ENCODE data around the gene CLIC4. TPM values are rescaled to one million over a fixed set of nuclear protein-coding genes. Genes with fewer than 3 reads are reported as not detected.
"Not testable (repeated sequence)": the region's sequence is repeated elsewhere in the genome, so short reads cannot be mapped to it uniquely, and the experiment has no call there.

CLIC4 gene
- total RNA-seq, result 325 TPM
- long read RNA-seq, full-length matches to known transcripts, result 564 of 620 reads
- long read RNA-seq, partial matches to known transcripts, result 47 of 620 reads
- long read RNA-seq, other reads (novel, unspliced or antisense), result 9 of 620 reads

DNA sequence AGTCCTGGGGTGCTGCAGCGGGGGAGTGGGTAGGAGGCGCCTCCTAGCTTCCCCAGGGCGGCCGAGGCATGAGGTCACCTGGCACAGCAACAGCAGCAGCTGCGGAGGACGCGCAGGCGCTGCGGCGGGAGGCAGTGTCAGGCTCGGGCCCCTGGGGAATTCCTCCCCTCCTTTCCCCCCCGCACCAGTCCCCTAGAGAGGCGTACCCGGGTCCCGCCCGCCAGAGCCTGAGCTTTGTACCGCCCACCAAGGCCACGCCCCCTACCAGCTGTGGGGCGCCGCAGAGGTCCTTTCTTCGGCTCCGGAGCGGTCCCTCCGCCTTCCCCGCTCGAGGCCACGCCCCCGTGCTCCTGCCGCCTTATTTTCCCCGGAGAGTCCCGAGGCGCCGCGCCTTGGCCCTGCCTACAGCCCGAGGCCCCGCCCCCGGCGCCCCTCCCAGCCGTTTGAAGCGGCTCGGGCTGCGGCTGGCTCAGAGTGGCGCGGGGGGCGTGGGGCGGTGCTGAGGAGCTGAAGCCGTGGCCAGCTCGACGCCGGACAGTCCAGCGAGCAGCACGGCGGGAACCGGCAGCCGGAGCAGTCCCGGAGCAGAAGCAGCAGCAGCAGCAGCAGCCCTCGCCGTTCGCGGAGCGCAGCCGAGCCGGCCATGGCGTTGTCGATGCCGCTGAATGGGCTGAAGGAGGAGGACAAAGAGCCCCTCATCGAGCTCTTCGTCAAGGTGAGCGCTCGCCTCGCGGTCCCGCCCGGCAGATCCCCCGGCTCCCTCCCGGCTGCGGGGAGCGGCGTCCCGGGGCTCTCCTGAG, at the start of gene CLIC4:
Gene CLIC4 (plus strand): TSS at position 537 of the 800 bp plus-strand sequence. CDS start 107 bp downstream, at position 644.
- intact Hi-C loops (cut with micrococcal nuclease), result loop anchor here (10.0 kb wide), 1 partner anchor 50 kb away; no protein-coding TSS in a partner anchor
- Histone ChIP-seq H3K27ac (replicated peaks) (peak within 1 kb of the TSS; percentile 98), H3K4me3 (peak within 1 kb of the TSS; percentile 98), H3K27me3 (ENCODE audit: low read depth) (no peaks in the 10 kb centered on the region), H3K9me3 (replicated peaks) (no peaks in the 10 kb centered on the region), H3K36me3 (no peaks in the 10 kb centered on the region), H3K4me1 (peaks cover 75% of the 10 kb centered on the region)
- peak; percentile 55 for TF ChIP-seq CTCF (IDR thresholded peaks at IDR 0.05; ENCODE audit: borderline replicate concordance)
- peak; percentile 100 for DNase-seq

DNA sequence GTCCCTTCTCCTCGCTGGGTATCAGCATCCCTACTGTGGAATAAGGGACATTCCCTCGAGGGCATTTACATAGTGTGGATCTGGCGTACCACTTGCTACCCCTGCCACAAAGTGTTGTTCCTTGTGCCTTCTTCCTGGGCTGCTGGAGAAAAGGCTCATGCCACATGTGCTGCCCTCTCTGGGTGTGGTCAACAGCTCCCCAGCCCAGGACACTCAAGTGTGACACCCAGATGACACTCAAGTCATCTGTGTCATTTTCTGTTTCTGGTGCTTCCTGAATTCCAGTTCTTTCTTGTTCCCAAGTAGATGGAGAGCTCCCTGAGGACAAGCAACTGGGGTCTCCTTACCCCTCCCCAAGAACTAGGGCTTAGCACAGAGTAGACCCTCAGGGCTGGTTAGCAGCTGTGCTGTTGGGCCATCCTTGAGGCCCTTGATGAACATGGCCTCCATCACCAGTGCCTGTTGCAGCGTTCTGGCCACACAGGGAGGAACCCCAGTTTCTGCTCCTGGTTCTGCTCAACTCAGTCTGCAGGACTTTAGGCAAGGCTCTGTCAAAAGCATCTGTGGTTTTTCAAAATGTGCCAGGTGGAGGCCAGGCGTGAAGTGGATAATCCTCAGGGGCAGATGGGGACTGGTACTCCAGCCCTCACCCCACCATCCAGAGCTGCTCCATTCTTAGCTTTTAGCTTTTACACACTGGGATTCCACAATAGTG, 49.0 kb upstream of the CLIC4 start:
- intact Hi-C loops (cut with micrococcal nuclease), result loop anchor here (10.0 kb wide), 1 partner anchor 49 kb away; the partner anchor contains the start of gene CLIC4
- no peak for TF ChIP-seq CTCF (IDR thresholded peaks at IDR 0.05; ENCODE audit: borderline replicate concordance)
- no peaks in the 10 kb centered on the region for H3K36me3 ChIP-seq
- DNase-seq, result no peak
- no peak overlapping the region for H3K4me3 ChIP-seq
- no peaks in the 10 kb centered on the region for H3K9me3 ChIP-seq (replicated peaks)
- H3K4me1 ChIP-seq, result peaks cover 63% of the 10 kb centered on the region
- no peaks in the 10 kb centered on the region for H3K27me3 ChIP-seq (ENCODE audit: low read depth)
- peak overlapping the region; percentile 90 for H3K27ac ChIP-seq (replicated peaks)

DNA sequence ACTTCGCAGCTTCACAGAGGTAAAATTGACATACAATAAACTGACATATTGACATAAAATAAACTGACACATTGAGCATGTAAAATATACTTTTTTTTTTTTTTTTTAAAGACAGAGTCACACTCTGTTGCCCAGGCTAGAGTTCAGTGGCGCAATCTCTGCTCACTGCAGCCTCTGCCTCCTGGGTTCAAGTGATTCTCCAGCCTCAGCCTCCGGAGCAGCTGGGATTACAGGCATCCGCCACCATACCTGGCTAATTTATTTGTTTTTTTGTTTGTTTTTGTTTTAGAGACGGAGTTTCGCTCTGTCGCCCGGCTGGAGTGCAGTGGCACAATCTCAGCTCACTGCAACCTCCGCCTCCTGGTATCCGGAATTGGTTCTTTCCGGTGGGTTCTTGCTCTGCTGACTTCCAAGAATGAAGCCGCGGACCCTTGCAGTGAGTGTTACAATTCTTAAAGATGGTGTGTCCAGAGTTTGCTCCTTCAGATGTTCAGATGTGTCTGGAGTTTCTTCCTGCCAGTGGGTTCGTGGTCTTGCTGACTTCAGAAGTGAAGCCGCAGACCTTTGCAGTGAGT, 48.4 kb upstream of the CLIC4 start:
- H3K36me3 ChIP-seq, result no peaks in the 10 kb centered on the region
- no peak for DNase-seq
- H3K27ac ChIP-seq (replicated peaks), result no peak overlapping the region
- TF ChIP-seq CTCF (IDR thresholded peaks at IDR 0.05; ENCODE audit: borderline replicate concordance), result no peak
- no peak overlapping the region for H3K4me3 ChIP-seq
- intact Hi-C loops (cut with micrococcal nuclease), result loop anchor here (10.0 kb wide), 1 partner anchor 48 kb away; the partner anchor contains the start of gene CLIC4
- H3K4me1 ChIP-seq, result peaks cover 63% of the 10 kb centered on the region
- no peaks in the 10 kb centered on the region for H3K9me3 ChIP-seq (replicated peaks)
- H3K27me3 ChIP-seq (ENCODE audit: low read depth), result no peaks in the 10 kb centered on the region

- peaks cover 66% of the 10 kb centered on the region for H3K4me1 ChIP-seq
- not testable (repeated sequence) for H3K27me3 ChIP-seq (ENCODE audit: low read depth); H3K4me3 ChIP-seq; DNase-seq; H3K27ac ChIP-seq (replicated peaks); H3K36me3 ChIP-seq; H3K9me3 ChIP-seq (replicated peaks)
- intact Hi-C loops (cut with micrococcal nuclease), result loop anchor here (10.0 kb wide), 1 partner anchor 47 kb away; the partner anchor contains the start of gene CLIC4
Observed at GRCh38 chr1:24697453-24698001, 47.7 kb upstream of the CLIC4 start.

- DNase-seq; H3K9me3 ChIP-seq (replicated peaks); H3K36me3 ChIP-seq; H3K27me3 ChIP-seq (ENCODE audit: low read depth); H3K27ac ChIP-seq (replicated peaks); H3K4me3 ChIP-seq: not testable (repeated sequence)
- peaks cover 62% of the 10 kb centered on the region for H3K4me1 ChIP-seq
- intact Hi-C loops (cut with micrococcal nuclease), result loop anchor here (10.0 kb wide), 1 partner anchor 46 kb away; the partner anchor contains the start of gene CLIC4
Observed at GRCh38 chr1:24698326-24698725, 46.9 kb upstream of the CLIC4 start.

DNA sequence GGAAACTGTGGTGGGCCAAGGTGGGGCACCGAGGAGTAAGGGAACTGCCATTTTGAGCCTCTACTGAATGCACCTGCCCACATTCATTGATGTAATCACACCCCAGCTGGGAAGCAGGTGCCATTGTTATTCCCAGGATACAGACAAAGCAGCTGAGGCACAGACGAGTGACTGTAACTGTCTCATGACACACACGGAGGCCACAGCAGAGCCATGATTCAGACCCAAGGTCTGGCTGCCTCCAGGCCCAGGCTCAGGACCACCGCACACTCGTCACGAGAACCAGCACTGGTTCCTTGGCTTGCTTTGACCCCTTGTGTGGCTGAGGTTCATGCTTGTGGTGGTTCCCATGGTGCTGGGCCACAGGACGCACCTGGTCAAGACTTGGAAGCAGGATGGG, 45.6 kb upstream of the CLIC4 start:
- no peak for DNase-seq
- no peak overlapping the region for H3K27ac ChIP-seq (replicated peaks)
- no peaks in the 10 kb centered on the region for H3K36me3 ChIP-seq
- H3K4me1 ChIP-seq, result peaks cover 56% of the 10 kb centered on the region
- intact Hi-C loops (cut with micrococcal nuclease), result loop anchor here (10.0 kb wide), 1 partner anchor 45 kb away; the partner anchor contains the start of gene CLIC4
- TF ChIP-seq CTCF (IDR thresholded peaks at IDR 0.05; ENCODE audit: borderline replicate concordance), result no peak
- H3K4me3 ChIP-seq, result no peak overlapping the region
- no peaks in the 10 kb centered on the region for H3K9me3 ChIP-seq (replicated peaks)
- H3K27me3 ChIP-seq (ENCODE audit: low read depth), result no peaks in the 10 kb centered on the region
